ENCODE data around the gene S100A3. TPM values are rescaled to one million over a fixed set of nuclear protein-coding genes. Genes with fewer than 3 reads are reported as not detected.

S100A3 gene
- total RNA-seq, 1 experiment from 2014 or later = 14.4 TPM

- DNase-seq (ENCODE audit: low read depth) = no peak
Measured at GRCh38 chr1:153549741-153550397, 811 bp upstream of the S100A3 start.

DNA sequence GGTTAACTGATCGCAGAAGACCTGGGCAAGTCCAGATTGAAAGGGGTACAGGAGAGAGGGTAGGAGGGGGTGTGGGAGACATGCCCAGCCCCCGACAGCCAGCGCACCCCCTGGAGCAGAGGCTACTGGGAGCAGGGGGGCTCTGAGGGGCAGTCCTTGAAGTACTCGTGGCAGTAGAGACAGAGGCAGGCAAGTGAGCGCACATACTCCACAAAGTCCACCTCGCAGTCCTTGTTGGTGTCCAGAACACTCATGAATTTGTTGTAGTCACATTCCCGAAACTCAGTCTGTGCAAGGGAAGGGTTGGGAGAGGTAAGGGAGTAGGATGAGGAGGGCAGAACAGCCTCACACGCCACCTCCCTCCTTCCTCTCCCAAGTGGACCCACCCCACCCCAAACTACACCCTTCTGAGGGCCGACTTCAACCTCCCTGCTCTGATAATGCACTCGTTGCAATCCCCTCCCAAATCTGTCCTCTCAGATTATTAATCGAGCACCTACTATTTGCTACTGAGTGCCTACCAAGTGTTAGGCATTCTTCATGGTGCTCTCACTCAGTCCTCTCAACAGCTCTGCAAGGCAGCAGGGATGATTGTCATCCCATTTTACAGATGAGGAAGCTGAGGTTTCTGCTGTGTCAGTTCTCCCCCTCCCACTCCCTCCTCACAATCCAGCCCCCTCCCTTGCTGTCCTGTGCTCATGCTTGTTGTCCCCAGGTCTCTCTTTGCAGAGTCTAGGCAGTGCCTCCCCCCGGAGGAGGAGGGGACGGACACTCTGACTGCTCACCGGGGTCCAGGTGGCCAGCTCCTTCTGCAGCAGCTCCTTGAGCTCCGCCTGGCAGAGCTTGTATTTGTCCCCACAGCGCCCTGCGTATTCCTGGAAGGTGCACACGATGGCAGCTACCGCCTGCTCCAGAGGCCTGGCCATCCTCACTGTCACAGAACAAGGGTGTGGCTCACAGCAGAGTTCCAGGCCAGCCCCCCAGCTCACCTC lies 1.2 kb downstream of the S100A3 start:
- DNase-seq (ENCODE audit: low read depth) = no peak

DNA sequence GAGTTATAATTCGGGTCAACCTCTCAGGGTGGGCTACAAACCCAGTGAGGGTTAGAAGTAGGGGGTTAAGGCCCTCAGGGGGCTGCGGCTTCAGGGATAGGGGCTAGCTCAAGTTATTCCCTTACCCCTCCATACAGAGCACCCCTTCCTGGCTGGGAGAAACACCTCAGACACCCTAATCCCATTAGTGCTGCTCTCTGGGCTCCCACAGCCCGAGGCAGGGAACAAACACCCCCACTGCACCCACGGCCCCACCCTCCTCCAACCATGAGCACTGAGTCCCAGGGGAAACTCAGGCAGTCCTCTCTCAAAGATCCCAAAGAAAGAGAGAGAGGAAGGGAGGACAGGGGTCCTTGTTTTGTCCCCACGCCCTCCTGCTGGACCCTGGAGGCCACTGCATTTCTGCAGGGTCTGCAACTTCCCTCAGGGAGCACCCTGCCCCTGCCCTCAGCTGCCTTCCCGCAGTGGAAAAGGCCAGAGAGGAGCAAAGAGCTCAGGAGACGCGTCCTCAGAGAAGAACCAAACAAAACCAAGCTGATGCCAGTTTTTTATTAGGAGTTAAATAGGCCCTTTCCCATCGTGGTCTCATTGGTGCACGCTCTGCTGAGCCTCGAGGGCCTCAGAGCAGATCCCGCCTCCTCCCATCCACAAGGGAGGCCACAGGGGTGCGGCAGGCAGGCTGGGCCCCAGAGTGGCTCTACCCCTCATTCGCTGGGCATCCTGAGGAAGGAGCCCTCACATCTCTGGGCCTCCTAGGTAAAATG lies 2.1 kb downstream of the S100A3 start:
- no peak for DNase-seq (ENCODE audit: low read depth)

- DNase-seq (ENCODE audit: low read depth) = no peak
Measured at GRCh38 chr1:153546371-153546770, 2.7 kb downstream of the S100A3 start.

DNA sequence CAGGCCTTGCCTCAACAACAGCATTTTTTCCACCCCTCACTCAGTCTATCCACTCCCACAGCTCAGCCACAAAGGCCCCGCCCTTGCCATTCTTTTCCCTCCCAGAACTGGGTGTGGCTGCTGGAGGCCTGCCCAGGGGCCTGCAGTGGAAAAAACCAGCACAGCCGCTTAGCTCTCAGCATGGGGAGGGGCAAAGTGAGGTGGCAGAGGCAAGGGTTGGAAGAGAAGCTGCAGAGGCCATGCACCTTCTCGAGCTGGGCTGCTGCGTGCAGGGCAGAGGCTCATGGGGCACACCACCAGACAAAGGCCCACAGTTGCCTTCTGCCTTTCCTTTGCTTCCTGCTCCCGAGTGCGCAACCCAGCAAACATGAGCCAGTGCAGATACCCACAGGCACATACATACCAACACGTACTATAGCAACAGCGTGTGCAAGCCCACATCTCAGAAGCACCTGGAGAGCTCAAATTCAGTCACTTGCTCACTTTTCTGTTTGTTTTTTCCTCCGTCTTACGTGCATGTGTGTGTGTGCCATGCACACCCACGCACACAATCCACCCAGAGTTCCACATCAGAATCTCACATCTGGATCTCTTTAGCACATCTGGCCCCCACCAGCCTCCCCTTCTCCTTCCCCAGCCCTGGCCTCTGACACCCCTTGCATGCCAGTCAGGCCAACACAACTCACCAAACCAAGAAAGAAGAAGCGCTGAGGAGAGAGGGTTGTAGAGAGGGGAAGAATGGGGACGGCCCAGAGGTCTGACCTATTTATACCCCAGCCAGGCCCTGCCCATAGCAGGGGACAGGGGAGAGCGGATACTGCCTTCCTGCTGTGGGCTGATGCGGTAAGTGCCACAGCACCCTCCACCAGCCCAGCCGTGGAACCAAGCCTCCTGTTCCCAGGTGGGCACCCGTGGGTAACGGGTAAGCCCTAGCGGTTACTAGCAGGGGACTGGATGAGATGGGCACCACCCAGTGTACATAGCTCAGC lies 3.7 kb downstream of the S100A3 start, which contains the start of gene S100A4:
S100A4 (minus strand) TSS at position 740 of the 989 bp plus-strand sequence. CDS start 1,012 bp downstream, outside the sequence.
- peak; percentile 97 for DNase-seq (ENCODE audit: low read depth)

DNA sequence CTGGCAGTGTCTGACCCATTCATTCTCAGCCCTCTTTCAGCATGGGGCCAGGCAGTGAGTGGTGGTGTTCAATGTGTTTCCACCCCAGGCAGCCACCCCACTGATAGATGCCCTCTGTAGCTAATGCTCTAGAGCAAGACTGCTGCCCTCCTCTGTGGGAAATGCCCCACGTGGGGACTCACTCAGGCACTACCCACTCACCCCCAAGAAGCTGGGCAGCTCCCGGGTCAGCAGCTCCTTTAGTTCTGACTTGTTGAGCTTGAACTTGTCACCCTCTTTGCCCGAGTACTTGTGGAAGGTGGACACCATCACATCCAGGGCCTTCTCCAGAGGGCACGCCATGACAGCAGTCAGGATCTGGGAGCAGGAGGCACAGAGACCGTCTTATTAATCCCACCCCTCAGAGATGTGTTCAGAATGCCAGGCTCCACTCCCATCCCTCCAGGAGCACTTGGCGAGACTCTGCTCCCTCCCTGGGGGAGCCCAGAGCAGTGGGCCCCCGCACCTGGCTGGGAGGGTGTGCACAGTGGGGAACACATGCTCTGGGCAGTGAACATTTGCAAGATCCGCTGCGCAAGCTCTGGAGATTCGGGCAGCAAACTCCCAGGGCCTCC lies 4.5 kb downstream of the S100A3 start:
- DNase-seq (ENCODE audit: low read depth) = no peak

DNA sequence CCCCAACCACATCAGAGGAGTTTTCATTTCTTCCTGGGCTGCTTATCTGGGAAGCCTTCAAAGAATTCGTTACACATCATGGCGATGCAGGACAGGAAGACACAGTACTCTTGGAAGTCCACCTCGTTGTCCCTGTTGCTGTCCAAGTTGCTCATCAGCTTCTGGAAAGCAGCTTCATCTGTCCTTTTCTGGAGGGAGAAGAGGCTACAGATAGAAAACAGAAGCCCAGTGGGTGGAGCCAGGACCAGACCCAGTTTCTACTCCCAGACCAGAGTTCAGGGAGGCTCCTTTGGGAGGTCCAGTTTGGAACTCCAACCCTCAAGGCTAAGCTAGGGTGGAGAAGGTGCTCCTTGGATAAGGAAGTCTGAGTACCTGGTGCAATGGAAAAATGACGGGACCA lies 5.3 kb downstream of the S100A3 start:
- no peak for DNase-seq (ENCODE audit: low read depth)

DNA sequence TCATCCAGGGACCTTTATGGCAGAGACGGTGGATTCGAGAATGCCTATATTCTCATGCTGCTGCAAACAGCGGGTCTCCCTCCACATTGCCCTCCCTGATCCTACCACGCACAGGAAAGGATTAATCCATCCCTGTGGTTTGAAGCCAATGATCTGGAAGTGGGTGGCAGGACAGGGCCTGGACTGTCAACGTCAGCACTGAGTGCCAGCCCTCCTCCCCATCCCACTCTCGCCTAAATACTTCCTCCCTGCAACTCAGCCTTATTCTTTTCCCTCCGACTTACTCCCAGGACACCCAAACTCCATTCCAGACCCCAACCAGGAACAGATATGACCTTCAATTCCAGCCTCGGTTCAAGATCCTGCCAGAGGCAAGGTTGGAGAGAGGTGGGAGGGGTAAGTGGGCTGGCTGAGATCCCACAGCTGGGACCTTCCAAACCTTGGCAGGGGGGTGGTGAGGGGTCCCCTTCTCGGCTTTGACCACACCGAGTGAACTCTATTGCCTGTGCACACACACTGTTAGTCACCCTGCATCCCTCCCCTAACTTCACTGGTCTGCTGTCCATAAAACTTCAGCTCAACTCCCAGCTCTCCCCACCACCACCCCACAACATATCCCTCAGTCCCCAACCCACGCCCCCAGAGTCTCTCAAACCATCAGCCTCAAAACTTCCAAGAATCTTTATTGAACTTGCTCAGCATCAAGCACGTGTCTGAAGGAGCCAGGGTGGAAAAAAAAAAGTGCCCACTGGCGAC lies 5.9 kb downstream of the S100A3 start:
- no peak for DNase-seq (ENCODE audit: low read depth)

GRCh38 chr1:153541641-153542590 lies 7.1 kb downstream of the S100A3 start:
- no peak for DNase-seq (ENCODE audit: low read depth)

DNA sequence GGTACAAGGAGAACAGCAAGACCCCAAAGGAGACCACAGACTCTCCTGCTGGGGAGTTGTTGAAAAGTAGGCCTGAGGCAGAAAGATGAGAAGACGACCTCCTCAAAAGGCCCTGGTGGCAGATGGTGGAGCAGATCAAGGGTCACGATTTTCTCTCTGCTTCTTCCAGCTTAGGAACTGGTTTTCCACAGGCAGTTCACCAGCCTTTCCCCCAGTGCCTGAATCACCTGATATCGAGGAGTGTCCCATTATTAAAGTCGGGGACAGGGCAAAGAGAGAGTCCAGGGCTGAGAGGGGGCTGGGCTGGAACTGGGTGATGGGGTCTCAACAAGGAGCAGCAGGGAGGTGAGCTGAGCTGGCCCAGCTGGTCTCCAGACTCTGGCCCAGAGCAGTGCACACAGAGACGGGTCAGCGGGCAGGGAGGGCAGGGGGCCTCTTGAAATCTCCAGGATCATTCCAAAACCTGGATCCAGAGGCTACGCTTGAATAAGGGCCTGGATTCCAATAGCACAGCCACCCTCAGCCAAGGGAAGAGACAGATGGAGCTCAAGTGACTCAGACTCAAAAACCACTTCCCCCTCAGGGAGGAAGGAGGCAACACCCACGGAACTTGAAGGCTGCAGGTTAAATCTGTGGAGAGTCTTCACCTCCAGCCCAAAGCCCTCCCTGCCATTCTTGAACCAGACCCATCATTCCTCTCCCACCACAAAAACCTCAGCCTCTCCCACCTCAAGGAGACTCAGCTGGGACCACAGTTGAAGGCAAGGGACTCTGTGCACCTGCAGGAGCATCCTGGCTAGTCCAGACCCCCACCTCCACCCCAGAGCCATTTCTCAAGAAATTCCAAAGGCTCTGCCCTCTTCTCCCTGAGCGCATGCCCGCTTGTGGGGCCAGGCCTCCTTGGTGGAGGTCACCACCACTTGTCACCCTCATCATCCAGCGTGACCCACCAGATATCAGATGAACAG lies 8.4 kb downstream of the S100A3 start, which contains the start of gene S100A5:
S100A5 (minus strand) TSS at position 541 of the 968 bp plus-strand sequence. CDS start 743 bp downstream, outside the sequence.
- peak; percentile 91 for DNase-seq (ENCODE audit: low read depth)

DNA sequence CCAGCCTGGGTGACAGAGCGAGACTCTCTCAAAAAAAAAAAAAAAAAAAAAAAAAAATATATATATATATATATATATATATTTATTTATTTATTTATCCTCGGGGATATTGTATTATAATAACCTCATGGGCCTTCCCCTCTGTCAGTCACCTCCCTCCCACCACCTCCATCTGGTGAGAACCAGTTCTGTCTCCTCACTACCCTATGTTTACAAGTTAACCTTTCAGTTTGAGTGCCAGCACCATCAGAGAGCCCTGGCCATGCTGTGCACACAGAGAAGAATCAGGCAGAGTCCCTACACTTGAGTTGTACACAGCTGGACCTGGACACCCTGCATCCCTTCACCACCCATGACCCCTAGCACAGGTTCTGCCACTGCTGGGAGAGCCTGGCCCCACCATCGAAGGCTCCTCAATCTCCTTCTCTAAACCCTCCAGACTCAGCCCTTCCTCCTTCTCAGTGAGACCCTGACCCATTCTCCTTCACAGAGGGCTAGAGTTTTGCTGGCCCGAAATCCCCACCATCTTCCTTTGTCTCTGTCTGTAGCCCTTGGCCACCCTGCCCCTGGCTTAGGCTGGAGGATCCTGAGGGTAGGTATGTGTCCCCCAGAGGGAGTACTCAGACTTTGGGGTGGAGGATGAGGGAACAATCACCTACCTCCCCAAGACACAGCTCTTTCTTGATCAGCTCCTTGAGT lies 9.5 kb downstream of the S100A3 start:
- no peak for DNase-seq (ENCODE audit: low read depth)

GRCh38 chr1:153538315-153538821 lies 10.7 kb downstream of the S100A3 start:
- peak; percentile 39 for DNase-seq (ENCODE audit: low read depth)

GRCh38 chr1:153537376-153537730 lies 11.7 kb downstream of the S100A3 start:
- DNase-seq (ENCODE audit: low read depth) = no peak

DNA sequence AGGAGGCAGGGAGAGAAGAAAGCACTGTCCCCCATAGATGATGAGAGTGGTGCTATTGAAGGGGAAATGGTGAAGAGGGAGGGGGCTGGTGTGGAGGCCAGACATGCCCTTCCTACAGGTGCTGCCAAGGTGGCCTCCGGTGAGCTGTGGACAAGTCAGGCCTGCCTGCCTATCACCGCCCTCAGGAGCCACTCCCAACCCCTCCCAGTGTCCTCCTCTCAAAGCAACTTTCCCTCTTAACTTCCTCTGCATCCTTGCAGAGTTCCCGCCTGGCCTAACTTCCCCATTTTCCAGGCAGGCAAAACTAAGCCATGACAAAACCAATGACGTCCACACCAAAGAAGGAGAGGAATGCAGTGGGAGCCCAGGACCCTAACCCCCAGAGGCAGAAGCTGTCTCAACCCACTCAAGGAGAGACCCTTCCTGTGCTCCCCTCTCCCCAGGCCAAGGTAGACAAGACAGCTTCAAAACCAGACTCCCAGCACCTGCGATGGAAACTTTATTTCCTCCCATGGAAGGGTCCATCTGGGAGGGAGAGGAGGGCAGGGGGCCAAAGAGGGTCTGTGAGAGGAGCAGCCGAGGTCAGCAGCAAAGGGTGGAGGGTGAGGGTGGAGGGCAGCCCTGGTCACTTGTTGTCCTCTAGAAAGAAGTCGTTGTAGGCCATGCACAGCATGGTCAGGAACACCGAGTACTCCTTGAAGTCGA lies 12.2 kb downstream of the S100A3 start:
- peak; percentile 40 for DNase-seq (ENCODE audit: low read depth)

DNA sequence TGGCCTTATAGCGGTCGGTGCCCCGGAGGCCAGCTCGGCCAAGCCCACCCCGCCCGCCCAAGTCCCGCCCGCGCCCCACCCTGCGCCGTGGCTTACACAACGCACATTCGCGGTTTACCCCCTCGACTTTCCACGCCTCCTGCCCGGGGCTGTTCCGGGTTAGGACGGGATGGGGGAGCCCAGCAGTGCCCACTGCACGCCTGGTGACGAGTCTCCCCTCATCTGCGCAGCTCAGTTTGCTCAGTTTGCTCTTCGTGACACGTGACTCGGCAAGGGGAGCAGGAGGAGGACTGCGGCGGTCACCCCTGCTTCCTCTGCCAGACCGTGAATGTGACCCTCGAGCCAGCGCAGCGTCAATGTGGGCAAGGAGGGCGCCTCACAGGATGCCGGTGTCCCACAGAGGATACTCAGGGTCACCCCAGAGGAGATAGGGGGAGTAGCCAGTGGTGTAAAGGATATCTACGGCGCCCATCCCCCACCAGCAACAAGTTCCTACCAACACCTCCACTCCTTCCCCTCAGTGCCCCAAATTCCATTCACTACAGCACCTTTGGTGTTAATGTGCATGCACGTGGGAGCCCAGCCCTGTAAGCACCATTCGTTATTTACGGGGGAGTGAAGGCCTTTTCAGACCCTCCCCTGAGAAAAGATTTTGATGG lies 12.9 kb downstream of the S100A3 start:
- DNase-seq (ENCODE audit: low read depth) = peak; percentile 96

Measured in HT1080 (cell line).